Measurements from ENCODE around the gene ZNF445. TPM values are rescaled to one million over a fixed set of nuclear protein-coding genes. Genes with fewer than 3 reads are reported as not detected.
"Not testable (repeated sequence)": the region's sequence is repeated elsewhere in the genome, so short reads cannot be mapped to it uniquely, and the experiment has no call there.

The ZNF445 gene
- total RNA-seq, 4 donors from 2014 or later, result 9.0 to 9.9 (median 9.2) TPM

- TF ChIP-seq POLR2A (IDR thresholded peaks at IDR 0.05), result no peak
- TF ChIP-seq, protein P1, sequence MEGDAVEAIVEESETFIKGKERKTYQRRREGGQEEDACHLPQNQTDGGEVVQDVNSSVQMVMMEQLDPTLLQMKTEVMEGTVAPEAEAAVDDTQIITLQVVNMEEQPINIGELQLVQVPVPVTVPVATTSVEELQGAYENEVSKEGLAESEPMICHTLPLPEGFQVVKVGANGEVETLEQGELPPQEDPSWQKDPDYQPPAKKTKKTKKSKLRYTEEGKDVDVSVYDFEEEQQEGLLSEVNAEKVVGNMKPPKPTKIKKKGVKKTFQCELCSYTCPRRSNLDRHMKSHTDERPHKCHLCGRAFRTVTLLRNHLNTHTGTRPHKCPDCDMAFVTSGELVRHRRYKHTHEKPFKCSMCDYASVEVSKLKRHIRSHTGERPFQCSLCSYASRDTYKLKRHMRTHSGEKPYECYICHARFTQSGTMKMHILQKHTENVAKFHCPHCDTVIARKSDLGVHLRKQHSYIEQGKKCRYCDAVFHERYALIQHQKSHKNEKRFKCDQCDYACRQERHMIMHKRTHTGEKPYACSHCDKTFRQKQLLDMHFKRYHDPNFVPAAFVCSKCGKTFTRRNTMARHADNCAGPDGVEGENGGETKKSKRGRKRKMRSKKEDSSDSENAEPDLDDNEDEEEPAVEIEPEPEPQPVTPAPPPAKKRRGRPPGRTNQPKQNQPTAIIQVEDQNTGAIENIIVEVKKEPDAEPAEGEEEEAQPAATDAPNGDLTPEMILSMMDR (IDR thresholded peaks at IDR 0.05), result no peak
- DNase-seq, result no peak
- no peaks in the 10 kb centered on the region for H3K4me1 ChIP-seq
- intact Hi-C loops (cut with DNase I), result no loop called here
- no peaks in the 10 kb centered on the region for H3K9me3 ChIP-seq
- no peaks in the 10 kb centered on the region for H3K27me3 ChIP-seq
- 69 to 96% methylated on average over 6 to 8 of the region's 11 CpGs for WGBS, 2 donors
- no peaks in the 10 kb centered on the region for H3K36me3 ChIP-seq
- H3K4me3 ChIP-seq (replicated peaks in 1 of 3), result no peak overlapping the region
- H3K27ac ChIP-seq, result no peak overlapping the region
These were observed 58.2 kb downstream of the ZNF445 start for GRCh38 chr3:44419116-44419922.

GRCh38 chr3:44418549-44418948 is 58.9 kb downstream of the ZNF445 start:
- intact Hi-C loops (cut with DNase I), result no loop called here
- Histone ChIP-seq H3K4me3 (replicated peaks in 1 of 3) (no peak overlapping the region), H3K4me1 (no peaks in the 10 kb centered on the region), H3K36me3 (no peaks in the 10 kb centered on the region), H3K27me3 (no peaks in the 10 kb centered on the region), H3K9me3 (no peaks in the 10 kb centered on the region), H3K27ac (no peak overlapping the region)
- TF ChIP-seq, protein P1 (IDR thresholded peaks at IDR 0.05), result peak in 1 of 6 experiments; percentile 10
- TF ChIP-seq POLR2A (IDR thresholded peaks at IDR 0.05), result no peak
- 80 to 82% methylated on average over 2 of the region's 2 CpGs for WGBS, 2 donors
- no peak for DNase-seq

DNA sequence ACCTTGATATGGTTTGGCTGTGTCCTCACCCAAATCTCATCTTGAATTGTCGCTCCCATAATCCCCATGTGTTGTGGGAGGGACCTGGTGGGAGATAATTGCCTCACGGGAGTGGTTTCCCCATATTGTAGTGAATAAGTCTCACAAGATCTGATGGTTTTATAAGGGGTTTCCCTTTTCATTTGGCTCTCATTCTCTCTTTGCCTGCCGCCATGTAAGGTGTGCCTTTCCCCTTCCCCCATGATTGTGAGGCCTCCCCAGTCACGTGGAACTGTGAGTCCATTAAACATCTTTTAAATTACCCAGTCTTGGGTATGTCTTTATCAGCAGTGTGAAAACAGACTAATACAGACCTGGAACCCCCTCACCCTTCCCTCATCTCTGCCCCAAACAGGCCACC is 59.4 kb downstream of the ZNF445 start:
- intact Hi-C loops (cut with DNase I); H3K4me1 ChIP-seq; H3K9me3 ChIP-seq; H3K4me3 ChIP-seq (replicated peaks in 1 of 3); H3K27ac ChIP-seq; H3K36me3 ChIP-seq; H3K27me3 ChIP-seq; DNase-seq: not testable (repeated sequence)
- WGBS, 2 donors, result 90 to 96% methylated on average over 4 of the region's 4 CpGs

- Histone ChIP-seq H3K27me3 (no peaks in the 10 kb centered on the region), H3K4me3 (replicated peaks in 1 of 3) (no peak overlapping the region), H3K36me3 (no peaks in the 10 kb centered on the region), H3K9me3 (no peaks in the 10 kb centered on the region), H3K4me1 (no peaks in the 10 kb centered on the region), H3K27ac (no peak overlapping the region)
- intact Hi-C loops (cut with DNase I), result no loop called here
- no peak for TF ChIP-seq POLR2A (IDR thresholded peaks at IDR 0.05)
- TF ChIP-seq, protein P1 (IDR thresholded peaks at IDR 0.05), result no peak
- WGBS, 2 donors, result 89 to 95% methylated on average over 8 to 11 of the region's 11 CpGs
- DNase-seq, result no peak
These were observed 61.1 kb downstream of the ZNF445 start for GRCh38 chr3:44416031-44417030.

DNA sequence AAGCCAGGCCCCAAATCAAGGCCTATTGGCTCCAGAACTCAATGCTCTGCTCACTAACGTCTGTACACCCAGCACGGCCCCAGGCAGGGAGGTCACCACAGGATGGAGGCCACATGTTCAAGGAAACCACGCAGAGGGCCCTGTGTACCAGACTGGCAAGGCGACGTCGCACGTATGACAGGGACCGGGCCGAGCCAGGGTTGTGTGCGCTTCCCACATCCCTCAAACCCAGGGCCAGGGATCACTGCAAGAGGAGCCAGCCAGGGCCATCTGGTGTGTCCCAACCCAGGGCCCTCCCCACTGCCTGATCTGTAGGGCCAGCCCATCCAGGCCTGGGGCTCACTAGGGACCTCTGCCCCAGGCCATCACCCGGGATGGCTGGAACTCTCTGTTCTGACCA is 62.0 kb downstream of the ZNF445 start:
- no peaks in the 10 kb centered on the region for H3K27me3 ChIP-seq
- WGBS, 2 donors, result 90 to 92% methylated on average over 6 to 11 of the region's 11 CpGs
- intact Hi-C loops (cut with DNase I), result no loop called here
- H3K9me3 ChIP-seq, result no peaks in the 10 kb centered on the region
- TF ChIP-seq, protein P1 (IDR thresholded peaks at IDR 0.05), result no peak
- TF ChIP-seq POLR2A (IDR thresholded peaks at IDR 0.05), result no peak
- H3K27ac ChIP-seq, result no peak overlapping the region
- H3K36me3 ChIP-seq, result no peaks in the 10 kb centered on the region
- no peak for DNase-seq
- H3K4me1 ChIP-seq, result no peaks in the 10 kb centered on the region
- H3K4me3 ChIP-seq (replicated peaks in 1 of 3), result no peak overlapping the region

Data from thyroid gland (tissue), 4 donors.